HCT116 (cell line): ENCODE results near the gene ERC2. TPM values are rescaled to one million over a fixed set of nuclear protein-coding genes. Genes with fewer than 3 reads are reported as not detected.

ENCODE experiments used
- ATAC-seq: fragments of 200-7000 bp; cut with Tn5 transposase; 2 replicates; pipeline ENCODE4 v1.9.1; 2020; ENCODE audit warnings: mild to moderate bottlenecking, moderate library complexity
- BruUV-seq: library from RNA; stranded (reverse); fragments of 400-500 nt; replicated peaks from 2 replicates; lab custom pipeline; 2021; lab: Mats Ljungman, UMichigan
- CTCF ChIA-PET: fragments of 300-600 bp; sonication (Branson Sonifier 250); formaldehyde crosslinking; loops from one replicate; lab custom pipeline; 2021; ENCODE audit warnings: antibody characterized with exemption; lab: Charles Lee
- POLR2A ChIA-PET: fragments of 300-600, 350-600 bp; sonication (Branson Sonifier 250); formaldehyde crosslinking; loops from one replicate; lab custom pipeline; 2021; ENCODE audit warnings: antibody characterized with exemption; lab: Charles Lee
- RAD21 ChIA-PET, 2 experiments: fragments of 300-600 bp; sonication (Branson Sonifier 250); formaldehyde crosslinking; loops; one replicate each; lab custom pipeline; 2023; ENCODE audit warnings: low total read pairs in 2 of 2; ENCODE audit not compliant: uncharacterized antibody in 2 of 2, unreplicated experiment in 2 of 2, low non-redundant PET in 1 of 2; lab: Charles Lee
- DNase-seq: peaks from one replicate; pipeline ENCODE4 v3.0.0-alpha.2; 2010; ENCODE audit warnings: low read depth, low spot score
- H2AFZ ChIP-seq: fragments of 200-600 bp; shearing (Covaris generic), sonication (generic); 2 replicates; pipeline ENCODE4 v1.6.1; 2017; ENCODE audit warnings: low read depth, mixed run types, mixed read lengths, antibody characterized with exemption, low read length; ENCODE audit not compliant: poor library complexity, severe bottlenecking
- H3K27ac ChIP-seq: 2 replicates; pipeline ENCODE4 v1.5.1; 2012; ENCODE audit warnings: low read depth, low read length
- H3K27me3 ChIP-seq: fragments of 200-600 bp; sonication (generic); 2 replicates; pipeline ENCODE4 v1.6.1; 2016; ENCODE audit warnings: mixed run types, low read length, mixed read lengths; ENCODE audit not compliant: insufficient read depth
- H3K36me3 ChIP-seq, 2 experiments: fragments of 200-500 bp in 1 of 2; fragments of 200-600 bp in 1 of 2; sonication (Bioruptor generic) in 1 of 2; sonication (generic) in 1 of 2; 2 replicates each; pipeline versions ENCODE4 v1.5.1 to v1.6.1; 2014 to 2016; ENCODE audit warnings: low read length in 2 of 2, inconsistent platforms in 1 of 2, mixed read lengths in 1 of 2, mixed run types in 1 of 2; ENCODE audit not compliant: insufficient read depth in 2 of 2, control insufficient read depth in 1 of 2
- H3K4me1 ChIP-seq, 2 experiments: fragments of 200-600 bp in 1 of 2; sonication (generic) in 1 of 2; 2 replicates each; pipeline versions ENCODE4 v1.5.1 to v1.6.1; 2012 to 2017; ENCODE audit warnings: low read length in 2 of 2, inconsistent platforms in 1 of 2, mild to moderate bottlenecking in 1 of 2, mixed read lengths in 1 of 2, mixed run types in 1 of 2, moderate library complexity in 1 of 2; ENCODE audit not compliant: insufficient read depth in 2 of 2, control insufficient read depth in 1 of 2
- H3K4me2 ChIP-seq: fragments of 200-600 bp; sonication (generic); 2 replicates; pipeline ENCODE4 v1.6.1; 2017; ENCODE audit warnings: mixed run types, low read length, mixed read lengths
- H3K4me3 ChIP-seq, 2 experiments: fragments of 200-600 bp in 1 of 2; sonication (generic) in 1 of 2; replicated peaks in 1 of 2; 2 replicates each; pipeline ENCODE4 v1.5.1; 2011 to 2016; ENCODE audit warnings: low read length in 2 of 2, control low read depth in 1 of 2, low read depth in 1 of 2, mild to moderate bottlenecking in 1 of 2, mixed read lengths in 1 of 2, mixed run types in 1 of 2
- H3K79me2 ChIP-seq: fragments of 200-600 bp; sonication (generic); 2 replicates; pipeline ENCODE4 v1.6.1; 2017; ENCODE audit warnings: mild to moderate bottlenecking, mixed run types, low read length, moderate library complexity, mixed read lengths; ENCODE audit not compliant: insufficient read depth
- H3K9ac ChIP-seq: fragments of 200-600 bp; sonication (generic); 2 replicates; pipeline ENCODE4 v1.6.1; 2016; ENCODE audit warnings: low read length, mixed read lengths
- H3K9me2 ChIP-seq: fragments of 200-600 bp; sonication (generic), shearing (Covaris generic); 2 replicates; pipeline ENCODE4 v1.6.1; 2017; ENCODE audit warnings: mixed run types, mild to moderate bottlenecking, moderate library complexity; ENCODE audit not compliant: insufficient read depth
- H3K9me3 ChIP-seq, 2 experiments: fragments of 200-500 bp in 1 of 2; fragments of 200-600 bp in 1 of 2; sonication (Bioruptor generic) in 1 of 2; sonication (generic) in 1 of 2; 2 replicates each; pipeline ENCODE4 v1.6.1; 2014 to 2017; ENCODE audit warnings: low read length in 2 of 2, mixed read lengths in 2 of 2, inconsistent platforms in 1 of 2, low read depth in 1 of 2, mild to moderate bottlenecking in 1 of 2, mixed run types in 1 of 2, moderate library complexity in 1 of 2; ENCODE audit not compliant: control insufficient read depth in 1 of 2, insufficient read depth in 1 of 2
- H4K20me1 ChIP-seq: fragments of 200-600 bp; sonication (generic), shearing (Covaris generic); 2 replicates; pipeline ENCODE4 v1.6.1; 2017; ENCODE audit warnings: mixed run types, mild to moderate bottlenecking, moderate library complexity; ENCODE audit not compliant: insufficient read depth
- CBX3 ChIP-seq: IDR thresholded peaks from 2 replicates; pipeline ENCODE4 v1.6.1; 2012; ENCODE audit warnings: low read depth
- CEBPB ChIP-seq: IDR thresholded peaks from 2 replicates; pipeline ENCODE4 v1.6.1; 2012; ENCODE audit warnings: low read depth
- CTCF ChIP-seq, 3 experiments: fragments of 200-600 bp in 1 of 3; sonication (generic) in 1 of 3; IDR thresholded peaks in 2 of 3; conservative IDR thresholded peaks in 1 of 3; 2 replicates each; pipeline ENCODE4 v1.5.1; 2012 to 2017; ENCODE audit warnings: low read depth in 2 of 3, low read length in 2 of 3, antibody characterized with exemption in 1 of 3, borderline replicate concordance in 1 of 3, control low read depth in 1 of 3, mild to moderate bottlenecking in 1 of 3, mixed read lengths in 1 of 3, mixed run types in 1 of 3, moderate library complexity in 1 of 3; ENCODE audit not compliant: insufficient read depth in 1 of 3
- ELF1 ChIP-seq: IDR thresholded peaks from 2 replicates; pipeline ENCODE4 v1.6.1; 2012; ENCODE audit warnings: low read depth, borderline replicate concordance
- EZH2 ChIP-seq: fragments of 200-600 bp; sonication (generic); IDR thresholded peaks from 2 replicates; pipeline ENCODE4 v1.6.1; 2017; ENCODE audit warnings: antibody characterized with exemption, mixed run types
- FOSL1 ChIP-seq: IDR thresholded peaks from 2 replicates; pipeline ENCODE4 v1.6.1; 2012; ENCODE audit warnings: low read depth
- MAX ChIP-seq: IDR thresholded peaks from 2 replicates; pipeline ENCODE4 v1.6.1; 2012
- REST ChIP-seq: IDR thresholded peaks from 2 replicates; pipeline ENCODE4 v1.6.1; 2012; ENCODE audit warnings: low read depth
- SP1 ChIP-seq: IDR thresholded peaks from 2 replicates; pipeline ENCODE4 v1.6.1; 2012; ENCODE audit warnings: low read depth
- SRF ChIP-seq: IDR thresholded peaks from 2 replicates; pipeline ENCODE4 v1.6.1; 2012; ENCODE audit warnings: low read depth
- TCF7L2 ChIP-seq: IDR thresholded peaks from 2 replicates; pipeline ENCODE4 v1.7.0; 2011; ENCODE audit warnings: borderline replicate concordance, inconsistent platforms; ENCODE audit not compliant: insufficient read depth, insufficient read length; ENCODE audit errors: extremely low read depth
- YY1 ChIP-seq: IDR thresholded peaks from 2 replicates; pipeline ENCODE4 v1.6.1; 2011; ENCODE audit warnings: low read length, low read depth, moderate library complexity, mild to moderate bottlenecking; ENCODE audit not compliant: insufficient replicate concordance; ENCODE audit errors: extremely low read depth
- ZFX ChIP-seq: fragments of 450-650 bp; IDR thresholded peaks from 2 replicates; pipeline ENCODE4 v1.6.1; 2017
- ZNF274 ChIP-seq: fragments of 200-500 bp; sonication (Bioruptor generic); IDR thresholded peaks from 2 replicates; pipeline ENCODE4 v1.6.1; 2014; ENCODE audit warnings: mild to moderate bottlenecking, low read depth, low read length, inconsistent platforms
- intact Hi-C: fragments of 100-400 bp; cut with micrococcal nuclease; formaldehyde crosslinking; loops from 2 replicates; pipeline ENCODE4 v1.10.0; 2022
- total RNA-seq: library from RNA; stranded (reverse); gene quantifications from one replicate; pipeline ENCODE4 v1.2.1, GENCODE V29; 2021; ENCODE audit not compliant: unreplicated experiment

Gene ERC2
- total RNA-seq, 1 experiment from 2014 or later: not detected

GRCh38 chr3:56404884-56405283 lies 63.4 kb downstream of the ERC2 start (continued):
- TF ChIP-seq REST: no peak

GRCh38 chr3:56398659-56399058 lies 69.6 kb downstream of the ERC2 start:
- no peaks in the 10 kb centered on the region for H3K9me2 ChIP-seq
- no peak for TF ChIP-seq SRF
- no peak overlapping the region for H3K4me2 ChIP-seq
- no peaks in the 10 kb centered on the region for H3K4me1 ChIP-seq
- H3K4me3 ChIP-seq: no peak overlapping the region
- BruUV-seq: no TSS peak
- RAD21 ChIA-PET: no interaction called here
- H3K27me3 ChIP-seq: peaks cover 70% of the 10 kb centered on the region
- H3K36me3 ChIP-seq: no peaks in the 10 kb centered on the region
- POLR2A ChIA-PET: no interaction called here
- H3K9ac ChIP-seq: no peak overlapping the region
- intact Hi-C loops: no loop called here
- DNase-seq (no peak), ATAC-seq (no peak)
- CTCF ChIA-PET: no interaction called here
- no peak overlapping the region for H2AFZ ChIP-seq
- no peaks in the 10 kb centered on the region for H3K79me2 ChIP-seq
- H3K9me3 ChIP-seq: no peaks in the 10 kb centered on the region
- H4K20me1 ChIP-seq: no peaks in the 10 kb centered on the region
- H3K27ac ChIP-seq: no peak overlapping the region

GRCh38 chr3:56397798-56398197 lies 70.5 kb downstream of the ERC2 start:
- H3K27ac ChIP-seq: no peak overlapping the region
- no peaks in the 10 kb centered on the region for H3K9me2 ChIP-seq
- H3K79me2 ChIP-seq: no peaks in the 10 kb centered on the region
- no peak overlapping the region for H2AFZ ChIP-seq
- H3K4me1 ChIP-seq: no peaks in the 10 kb centered on the region
- no peaks in the 10 kb centered on the region for H3K36me3 ChIP-seq
- no peaks in the 10 kb centered on the region for H4K20me1 ChIP-seq
- DNase-seq: no peak
- H3K4me3 ChIP-seq: no peak overlapping the region
- ChIA-PET CTCF (no interaction called here), POLR2A (no interaction called here), RAD21 (no interaction called here)
- H3K9ac ChIP-seq: no peak overlapping the region
- no peaks in the 10 kb centered on the region for H3K9me3 ChIP-seq
- H3K27me3 ChIP-seq: peaks cover 72% of the 10 kb centered on the region
- intact Hi-C loops: no loop called here
- ATAC-seq: no peak
- no peak overlapping the region for H3K4me2 ChIP-seq
- no TSS peak for BruUV-seq
- TF ChIP-seq SRF (no peak), ZNF274 (no peak), CBX3 (no peak), ZFX (no peak), EZH2 (no peak), FOSL1 (no peak), MAX (no peak), CTCF (IDR thresholded peaks at IDR 0.05 in 2 of 3, conservative IDR thresholded peaks at IDR 0.05 in 1 of 3; ENCODE audit: borderline replicate concordance in 1 of 3, insufficient read depth in 1 of 3, low read depth in 2 of 3, low read length in 2 of 3) (no peak), ELF1 (no peak), CEBPB (no peak), TCF7L2 (no peak), SP1 (no peak), YY1 (no peak)
